A549 treated with Hydrocortisone at 1 μM for 4 hours (cell line): ENCODE results near the gene PHACTR2. TPM values are rescaled to one million over a fixed set of nuclear protein-coding genes. Genes with fewer than 3 reads are reported as not detected.

Source experiments
- total RNA-seq: library from RNA; stranded (reverse); fragments of 200-300 nt; extraction: Qiagen RNA extraction; gene quantifications from 5 replicates; pipeline ENCODE4 v1.2.3, GENCODE V29; 2022

PHACTR2 gene
- total RNA-seq = 3.3 to 5.0 TPM (median 3.7 TPM) in 5 replicates

GRCh38 chr6:143677891-143678791 is at the start of gene PHACTR2:
TSS of gene PHACTR2 (plus strand) at chr6:143677965. CDS start at chr6:143678164, 199 bp downstream.

GRCh38 chr6:143842902-143843676 is 165.3 kb downstream of the PHACTR2 start, which contains the start of gene LTV1:
TSS of gene LTV1 (plus strand) at chr6:143843338. CDS start at chr6:143843478, 140 bp downstream.

GRCh38 chr6:143864234-143864633 is 186.5 kb downstream of the PHACTR2 start, which contains the start of gene ZC2HC1B:
TSS of gene ZC2HC1B (plus strand) at chr6:143864474. CDS start at chr6:143864540, 66 bp downstream.

Other genes starting within 250 kb of the PHACTR2 start
- gene ADAT2, start 227.3 kb upstream of the PHACTR2 start, total RNA-seq = 3.2 to 4.1 TPM (median 3.8 TPM) in 5 replicates
- 10.0 to 12.5 TPM (median 10.9 TPM) in 5 replicates for gene PEX3, start 227.2 kb upstream of the PHACTR2 start, total RNA-seq
- 52.4 to 56.1 TPM (median 55.9 TPM) in 5 replicates for gene FUCA2, start 166.2 kb upstream of the PHACTR2 start, total RNA-seq
- gene LTV1, start 165.4 kb downstream of the PHACTR2 start, total RNA-seq = 31.7 to 41.4 TPM (median 33.2 TPM) in 5 replicates
- not detected in 5 replicates for gene ZC2HC1B, start 186.5 kb downstream of the PHACTR2 start, total RNA-seq